Smooth muscle cell of trachea (primary cell): ENCODE measurements around the gene SCP2. TPM values are rescaled to one million over a fixed set of nuclear protein-coding genes. Genes with fewer than 3 reads are reported as not detected.

Experiments
- total RNA-seq: library from RNA; depleted of rRNA; stranded (reverse); fragments of >200 nt; gene quantifications from 2 replicates; pipeline ENCODE4 v1.2.1, GENCODE V29; 2014

The SCP2 gene, protein sequence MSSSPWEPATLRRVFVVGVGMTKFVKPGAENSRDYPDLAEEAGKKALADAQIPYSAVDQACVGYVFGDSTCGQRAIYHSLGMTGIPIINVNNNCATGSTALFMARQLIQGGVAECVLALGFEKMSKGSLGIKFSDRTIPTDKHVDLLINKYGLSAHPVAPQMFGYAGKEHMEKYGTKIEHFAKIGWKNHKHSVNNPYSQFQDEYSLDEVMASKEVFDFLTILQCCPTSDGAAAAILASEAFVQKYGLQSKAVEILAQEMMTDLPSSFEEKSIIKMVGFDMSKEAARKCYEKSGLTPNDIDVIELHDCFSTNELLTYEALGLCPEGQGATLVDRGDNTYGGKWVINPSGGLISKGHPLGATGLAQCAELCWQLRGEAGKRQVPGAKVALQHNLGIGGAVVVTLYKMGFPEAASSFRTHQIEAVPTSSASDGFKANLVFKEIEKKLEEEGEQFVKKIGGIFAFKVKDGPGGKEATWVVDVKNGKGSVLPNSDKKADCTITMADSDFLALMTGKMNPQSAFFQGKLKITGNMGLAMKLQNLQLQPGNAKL
- 209 and 322 TPM in 2 replicates for total RNA-seq

DNA sequence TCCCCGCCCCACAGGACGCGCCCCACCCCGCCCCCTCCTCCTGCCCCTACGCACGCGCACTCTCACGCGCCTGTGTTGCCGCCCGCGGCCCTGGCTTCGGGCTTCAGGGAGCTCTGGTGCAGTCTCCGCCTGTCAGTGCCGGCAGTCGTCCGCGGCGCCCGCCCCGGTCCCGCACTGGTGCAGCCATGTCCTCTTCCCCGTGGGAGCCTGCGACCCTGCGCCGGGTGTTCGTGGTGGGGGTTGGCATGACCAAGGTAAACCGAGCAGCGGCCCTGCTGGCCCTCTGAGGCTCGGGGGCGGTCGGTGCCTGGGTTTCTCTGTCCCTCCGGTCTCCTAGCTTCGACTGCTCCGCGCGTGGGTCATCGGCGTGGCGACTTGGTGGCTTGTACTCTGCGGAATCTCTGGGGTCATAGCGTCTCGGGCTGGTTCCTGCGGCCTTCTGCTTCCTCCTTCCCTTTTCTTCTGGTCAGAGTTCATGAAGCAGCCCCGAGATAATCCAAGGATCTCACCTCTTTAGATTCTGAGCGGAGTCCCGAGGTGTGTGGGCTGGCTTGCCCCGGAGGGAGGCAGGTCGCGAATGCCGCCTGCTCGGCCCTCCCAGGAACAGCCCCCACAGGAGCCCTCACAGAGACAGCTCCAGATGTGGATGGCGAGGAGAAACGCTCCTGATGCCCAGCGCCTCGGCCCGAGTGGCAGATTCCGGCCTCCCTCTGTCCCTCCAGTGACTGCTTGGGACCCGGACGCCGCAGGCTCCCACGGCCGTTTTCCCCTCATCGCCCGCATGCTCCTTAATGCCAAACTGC lies at the start of gene SCP2:
TSS of gene SCP2 (plus strand) at position 65 of the 803 bp plus-strand sequence. CDS start at position 186, 121 bp downstream.

DNA sequence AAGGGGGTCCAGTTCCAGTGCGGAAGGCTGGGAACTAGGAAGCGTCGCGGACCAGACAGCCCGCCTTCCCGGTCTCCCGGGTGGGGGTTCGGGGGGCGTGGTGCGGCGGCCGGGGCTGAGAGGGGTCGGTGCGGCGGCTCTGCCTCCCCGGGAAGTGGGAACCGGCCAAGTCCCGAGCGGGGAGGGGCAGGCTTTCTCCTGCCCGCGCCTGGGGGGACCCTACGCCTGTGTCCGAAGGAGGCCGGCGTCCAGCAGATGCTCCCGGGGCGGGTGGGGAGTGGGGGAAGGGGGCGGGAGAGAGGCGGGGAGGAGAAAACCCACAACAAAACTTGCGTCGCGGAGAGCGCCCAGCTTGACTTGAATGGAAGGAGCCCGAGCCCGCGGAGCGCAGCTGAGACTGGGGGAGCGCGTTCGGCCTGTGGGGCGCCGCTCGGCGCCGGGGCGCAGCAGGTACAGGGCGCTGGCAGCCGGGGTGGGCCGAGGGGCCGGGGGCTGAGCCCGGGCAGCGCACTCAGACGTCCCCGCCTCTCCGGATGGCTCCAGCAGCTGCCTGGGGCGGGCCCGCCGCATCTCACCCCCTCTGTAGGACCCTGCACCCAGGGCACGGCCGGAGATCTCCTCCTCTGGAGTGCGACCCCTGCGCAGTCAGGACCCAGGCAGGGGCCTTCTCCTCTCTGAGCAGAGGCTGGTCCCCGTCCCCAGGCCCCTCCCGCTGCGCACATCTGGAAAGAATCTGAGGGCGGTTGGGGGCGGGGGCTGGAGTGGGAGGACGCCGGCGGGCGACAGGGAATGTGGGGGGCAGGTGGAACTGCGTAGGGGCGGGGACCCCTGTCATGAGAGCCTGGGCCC lies 135.0 kb downstream of the SCP2 start, which contains the start of gene PODN:
TSS of gene PODN (plus strand) at position 355 of the 849 bp plus-strand sequence. CDS start 7,643 bp downstream, outside the sequence.

Other genes starting within 250 kb of the SCP2 start
- 10.9 and 14.9 TPM in 2 replicates for gene COA7, start 228.9 kb upstream of the SCP2 start, total RNA-seq
- gene ZYG11B, start 200.8 kb upstream of the SCP2 start, total RNA-seq = 55.1 and 56.0 TPM in 2 replicates
- gene ZYG11A, start 84.5 kb upstream of the SCP2 start, total RNA-seq = 0.99 and 3.5 TPM in 2 replicates
- gene ECHDC2, start 5.5 kb upstream of the SCP2 start, total RNA-seq = 47.8 and 54.7 TPM in 2 replicates
- gene PODN, start 134.9 kb downstream of the SCP2 start, total RNA-seq = 34.8 and 87.5 TPM in 2 replicates
- gene SLC1A7, start 215.4 kb downstream of the SCP2 start, total RNA-seq = 0.73 and 1.2 TPM in 2 replicates